OCI-LY1 (cell line): ENCODE results near the gene CDCA3.

ENCODE experiments used
- H2AFZ ChIP-seq: fragments of 200-600 bp; sonication (generic), shearing (Covaris generic); 2 replicates; pipeline ENCODE4 v1.6.0; 2014; ENCODE audit warnings: antibody characterized with exemption, mild to moderate bottlenecking, low read length
- H3F3A ChIP-seq: fragments of 200-600 bp; sonication (generic), shearing (Covaris generic); 2 replicates; pipeline ENCODE4 v1.6.0; 2014; ENCODE audit warnings: mild to moderate bottlenecking, antibody characterized with exemption, low read length, moderate library complexity; ENCODE audit not compliant: insufficient read depth
- H3K27ac ChIP-seq: fragments of 200-600 bp; sonication (generic); 2 replicates; pipeline ENCODE4 v1.5.1; 2014; ENCODE audit warnings: low read length, mixed run types, mild to moderate bottlenecking, low read depth; ENCODE audit not compliant: poor library complexity, severe bottlenecking
- H3K27me3 ChIP-seq: fragments of 200-600 bp; sonication (generic); 2 replicates; pipeline ENCODE4 v1.6.0; 2014; ENCODE audit warnings: antibody characterized with exemption, mild to moderate bottlenecking, low read length, moderate library complexity; ENCODE audit not compliant: insufficient read depth
- H3K36me3 ChIP-seq: fragments of 200-600 bp; sonication (generic); 2 replicates; pipeline ENCODE4 v1.6.1; 2014; ENCODE audit warnings: mild to moderate bottlenecking, antibody characterized with exemption, low read length, moderate library complexity, mixed read lengths; ENCODE audit not compliant: insufficient read depth
- H3K4me1 ChIP-seq: fragments of 200-600 bp; sonication (generic); 2 replicates; pipeline ENCODE4 v1.5.1; 2014; ENCODE audit warnings: mild to moderate bottlenecking, low read length, moderate library complexity; ENCODE audit not compliant: insufficient read depth, severe bottlenecking
- H3K4me2 ChIP-seq: fragments of 200-600 bp; sonication (generic), shearing (Covaris generic); 2 replicates; pipeline ENCODE4 v1.6.1; 2014; ENCODE audit warnings: low read length
- H3K4me3 ChIP-seq: fragments of 200-600 bp; sonication (generic); 2 replicates; pipeline ENCODE4 v1.5.1; 2014; ENCODE audit warnings: low read length, low read depth, mild to moderate bottlenecking, mixed read lengths; ENCODE audit not compliant: poor library complexity, severe bottlenecking
- H3K79me2 ChIP-seq: fragments of 200-600 bp; shearing (Covaris generic); 2 replicates; pipeline ENCODE4 v1.6.1; 2016; ENCODE audit warnings: mixed run types, low read length, mixed read lengths; ENCODE audit not compliant: insufficient read depth
- H3K9ac ChIP-seq: fragments of 200-600 bp; sonication (generic), shearing (Covaris generic); 2 replicates; pipeline ENCODE4 v1.6.1; 2014; ENCODE audit warnings: mild to moderate bottlenecking, low read length, mixed read lengths
- H3K9me2 ChIP-seq: fragments of 200-600 bp; sonication (generic), shearing (Covaris generic); 2 replicates; pipeline ENCODE4 v1.6.1; 2014; ENCODE audit warnings: low read depth, mild to moderate bottlenecking, low read length, mixed read lengths
- H3K9me3 ChIP-seq: fragments of 200-600 bp; shearing (Covaris generic); 2 replicates; pipeline ENCODE4 v1.6.1; 2014; ENCODE audit warnings: low read length, mixed read lengths
- H4K20me1 ChIP-seq: fragments of 200-600 bp; sonication (generic), shearing (Covaris generic); 2 replicates; pipeline ENCODE4 v1.6.0; 2016; ENCODE audit warnings: mild to moderate bottlenecking, low read length; ENCODE audit not compliant: insufficient read depth
- EZH2 ChIP-seq: fragments of 200-600 bp; sonication (generic), shearing (Covaris generic); IDR thresholded peaks from 2 replicates; pipeline ENCODE4 v1.8.0; 2017; ENCODE audit warnings: borderline replicate concordance, mixed run types, mild to moderate bottlenecking, antibody characterized with exemption, low read length, moderate library complexity, mixed read lengths
- TF ChIP-seq, protein P1 (sequence below): fragments of 200-600 bp; sonication (generic), shearing (Covaris generic); IDR thresholded peaks from 2 replicates; pipeline ENCODE4 v1.5.1; 2017; ENCODE audit warnings: mild to moderate bottlenecking, antibody characterized with exemption, low read length, moderate library complexity, mixed read lengths

Gene CDCA3

DNA sequence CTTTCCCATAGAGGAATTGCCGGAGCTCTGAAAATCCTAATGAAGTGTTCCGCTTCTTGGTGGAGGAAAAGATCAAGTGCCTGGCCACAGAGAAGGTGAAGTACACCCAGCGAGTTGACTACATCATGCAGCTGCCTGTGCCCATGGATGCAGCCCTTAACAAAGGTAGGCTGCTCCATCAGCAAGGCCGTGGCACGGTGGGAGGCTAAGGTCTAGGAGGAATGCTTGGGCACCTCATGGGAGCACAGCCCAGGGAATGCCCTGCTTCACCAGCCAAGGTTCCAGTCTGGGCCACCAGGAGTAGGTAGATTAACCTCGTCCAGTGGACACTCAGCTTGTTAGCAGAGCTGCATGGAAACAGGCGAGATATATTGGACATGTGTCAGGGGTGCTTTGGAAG is 9.9 kb upstream of the CDCA3 start:
- H3K36me3 ChIP-seq, result peaks cover 95% of the 10 kb centered on the region
- H3K27ac ChIP-seq, result no peak overlapping the region
- no peaks in the 10 kb centered on the region for H4K20me1 ChIP-seq
- H3F3A ChIP-seq, result no peaks in the 10 kb centered on the region
- H3K4me3 ChIP-seq, result no peak overlapping the region
- TF ChIP-seq, protein P1, sequence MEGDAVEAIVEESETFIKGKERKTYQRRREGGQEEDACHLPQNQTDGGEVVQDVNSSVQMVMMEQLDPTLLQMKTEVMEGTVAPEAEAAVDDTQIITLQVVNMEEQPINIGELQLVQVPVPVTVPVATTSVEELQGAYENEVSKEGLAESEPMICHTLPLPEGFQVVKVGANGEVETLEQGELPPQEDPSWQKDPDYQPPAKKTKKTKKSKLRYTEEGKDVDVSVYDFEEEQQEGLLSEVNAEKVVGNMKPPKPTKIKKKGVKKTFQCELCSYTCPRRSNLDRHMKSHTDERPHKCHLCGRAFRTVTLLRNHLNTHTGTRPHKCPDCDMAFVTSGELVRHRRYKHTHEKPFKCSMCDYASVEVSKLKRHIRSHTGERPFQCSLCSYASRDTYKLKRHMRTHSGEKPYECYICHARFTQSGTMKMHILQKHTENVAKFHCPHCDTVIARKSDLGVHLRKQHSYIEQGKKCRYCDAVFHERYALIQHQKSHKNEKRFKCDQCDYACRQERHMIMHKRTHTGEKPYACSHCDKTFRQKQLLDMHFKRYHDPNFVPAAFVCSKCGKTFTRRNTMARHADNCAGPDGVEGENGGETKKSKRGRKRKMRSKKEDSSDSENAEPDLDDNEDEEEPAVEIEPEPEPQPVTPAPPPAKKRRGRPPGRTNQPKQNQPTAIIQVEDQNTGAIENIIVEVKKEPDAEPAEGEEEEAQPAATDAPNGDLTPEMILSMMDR, result no peak
- TF ChIP-seq EZH2, result no peak
- no peak overlapping the region for H3K9ac ChIP-seq
- no peaks in the 10 kb centered on the region for H3K9me2 ChIP-seq
- H2AFZ ChIP-seq, result no peak overlapping the region
- no peak overlapping the region for H3K4me2 ChIP-seq
- H3K9me3 ChIP-seq, result no peaks in the 10 kb centered on the region
- H3K4me1 ChIP-seq, result no peaks in the 10 kb centered on the region
- no peaks in the 10 kb centered on the region for H3K27me3 ChIP-seq
- no peaks in the 10 kb centered on the region for H3K79me2 ChIP-seq

DNA sequence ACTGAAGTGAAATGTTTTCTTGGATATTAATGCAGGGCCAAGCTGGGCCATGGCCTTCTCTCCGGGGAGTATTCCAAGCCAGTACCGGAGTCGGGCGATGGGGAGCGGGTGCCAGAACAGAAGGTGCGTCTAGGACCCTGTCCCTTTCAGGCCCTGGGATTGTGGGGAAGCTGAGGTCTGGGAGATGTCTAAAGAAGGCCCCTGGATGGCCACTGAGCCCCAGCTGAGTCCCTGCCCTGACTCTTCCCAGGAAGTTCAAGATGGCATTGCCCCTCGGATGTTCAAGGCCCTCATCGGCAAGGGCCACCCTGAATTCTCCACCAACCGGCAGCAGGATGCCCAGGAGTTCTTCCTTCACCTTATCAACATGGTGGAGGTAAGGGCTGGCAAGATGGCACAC is 9.0 kb upstream of the CDCA3 start:
- no peak overlapping the region for H3K4me2 ChIP-seq
- no peak overlapping the region for H3K27ac ChIP-seq
- no peaks in the 10 kb centered on the region for H4K20me1 ChIP-seq
- no peaks in the 10 kb centered on the region for H3F3A ChIP-seq
- no peaks in the 10 kb centered on the region for H3K9me3 ChIP-seq
- no peaks in the 10 kb centered on the region for H3K4me1 ChIP-seq
- H3K79me2 ChIP-seq, result no peaks in the 10 kb centered on the region
- no peak overlapping the region for H2AFZ ChIP-seq
- H3K9me2 ChIP-seq, result no peaks in the 10 kb centered on the region
- TF ChIP-seq EZH2, result no peak
- TF ChIP-seq, protein P1, result no peak
- H3K27me3 ChIP-seq, result no peaks in the 10 kb centered on the region
- H3K4me3 ChIP-seq, result no peak overlapping the region
- H3K36me3 ChIP-seq, result peaks cover 95% of the 10 kb centered on the region
- H3K9ac ChIP-seq, result no peak overlapping the region

DNA sequence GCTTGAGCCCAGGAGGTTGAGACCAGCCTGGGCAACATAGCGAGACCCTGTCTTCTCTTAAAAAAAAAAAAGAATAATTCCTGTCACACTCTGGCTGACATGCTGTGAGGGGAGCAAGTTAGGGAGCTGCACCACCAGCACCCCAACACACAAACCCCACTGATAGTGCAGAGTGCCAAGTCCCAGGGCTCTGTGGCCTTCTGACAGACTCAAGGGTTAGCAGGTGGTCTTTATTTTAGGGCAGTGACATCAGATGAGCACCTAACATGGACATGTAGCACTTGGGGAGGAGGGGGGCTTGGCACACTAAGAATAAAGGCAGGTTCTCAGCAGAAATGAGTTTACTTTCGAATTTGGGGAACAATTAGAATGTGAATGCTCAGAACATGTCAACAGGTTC is 7.7 kb upstream of the CDCA3 start:
- no peaks in the 10 kb centered on the region for H3K9me3 ChIP-seq
- H3F3A ChIP-seq, result no peaks in the 10 kb centered on the region
- no peak overlapping the region for H3K9ac ChIP-seq
- no peak overlapping the region for H3K4me3 ChIP-seq
- H3K36me3 ChIP-seq, result peaks cover 86% of the 10 kb centered on the region
- H3K4me1 ChIP-seq, result peaks cover 4% of the 10 kb centered on the region
- TF ChIP-seq, protein P1, result no peak
- no peak for TF ChIP-seq EZH2
- H3K9me2 ChIP-seq, result no peaks in the 10 kb centered on the region
- no peak overlapping the region for H3K27ac ChIP-seq
- peaks cover 3% of the 10 kb centered on the region for H3K79me2 ChIP-seq
- no peak overlapping the region for H2AFZ ChIP-seq
- H3K4me2 ChIP-seq, result no peak overlapping the region
- no peaks in the 10 kb centered on the region for H4K20me1 ChIP-seq
- H3K27me3 ChIP-seq, result no peaks in the 10 kb centered on the region
